ENCODE measurements around the gene CEBPG.

- no peak for TF ChIP-seq CTCF (conservative IDR thresholded peaks at IDR 0.05; ENCODE audit: low read length)
- TF ChIP-seq EZH2phosphoT487 (IDR thresholded peaks at IDR 0.05; ENCODE audit: borderline replicate concordance): no peak
Observed at GRCh38 chr19:33333642-33334041, 39.9 kb upstream of the CEBPG start.

Data from Loucy (cell line).